NCI-H524 (cell line): Measurements from ENCODE around the gene LRRC41.
A peak's percentile ranks its signal among the peaks of the same experiment; 100 is the strongest.
"Not testable (repeated sequence)": the region's sequence is repeated elsewhere in the genome, so short reads cannot be mapped to it uniquely, and the experiment has no call there.

ENCODE experiments used
- DNase-seq, 2 experiments: peaks; one replicate each; lab custom pipeline; 2025; lab: John Stamatoyannopoulos, UW

Gene LRRC41

DNA sequence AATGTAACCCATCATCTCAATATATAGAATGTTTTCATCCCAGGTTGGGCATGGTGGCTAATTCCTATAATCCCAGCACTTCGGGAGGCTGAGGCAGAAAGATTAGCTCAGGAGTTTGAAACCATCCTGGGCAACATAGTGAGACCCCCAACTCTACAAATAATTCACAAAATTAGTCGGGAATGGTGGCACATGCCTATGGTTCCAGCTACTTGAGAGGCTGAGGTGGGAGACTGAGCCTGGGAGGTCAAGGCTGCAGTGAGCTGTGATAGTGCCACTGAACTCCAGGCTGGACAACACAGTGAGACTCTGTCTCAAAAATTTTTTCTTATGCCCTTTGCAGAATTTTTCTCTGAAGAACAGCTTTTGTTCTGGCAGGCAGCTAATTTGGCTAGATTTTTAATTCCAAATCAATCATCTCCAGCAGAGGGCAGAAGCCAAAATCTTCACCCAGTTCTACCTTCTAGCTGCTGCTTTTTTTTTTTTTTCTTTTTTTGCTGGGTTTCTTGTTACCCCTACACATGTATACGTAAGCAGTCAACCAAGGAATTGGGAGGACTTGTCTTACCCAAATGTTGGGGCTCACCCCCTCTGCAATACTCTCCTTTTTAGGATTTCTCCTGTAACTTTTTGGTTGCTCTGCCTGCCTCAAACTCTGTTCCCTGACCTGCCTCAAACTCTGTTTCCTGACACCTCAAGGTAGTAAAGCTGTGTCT, 58.6 kb downstream of the LRRC41 start:
- peak in 1 of 2 experiments; percentile 32 for DNase-seq

DNA sequence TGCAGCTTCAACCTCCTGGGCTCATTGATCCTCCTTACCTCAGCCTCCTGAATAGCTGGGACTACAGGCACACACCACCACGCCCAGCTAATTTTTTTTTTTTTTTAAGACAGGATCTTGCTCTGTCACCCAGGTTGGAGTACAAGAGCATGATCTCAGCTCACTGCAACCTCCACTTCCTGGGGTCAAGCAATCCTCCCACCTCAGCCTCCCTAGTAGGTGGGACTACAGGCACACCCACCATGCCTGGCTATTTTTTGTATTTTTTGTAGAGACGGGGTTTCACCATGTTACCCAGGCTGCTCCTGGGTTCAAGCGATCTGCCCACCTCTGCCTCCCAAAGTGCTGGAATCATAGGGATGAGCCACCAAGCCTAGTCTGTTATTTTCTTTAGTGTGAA, 59.6 kb downstream of the LRRC41 start:
- DNase-seq = not testable (repeated sequence)

DNA sequence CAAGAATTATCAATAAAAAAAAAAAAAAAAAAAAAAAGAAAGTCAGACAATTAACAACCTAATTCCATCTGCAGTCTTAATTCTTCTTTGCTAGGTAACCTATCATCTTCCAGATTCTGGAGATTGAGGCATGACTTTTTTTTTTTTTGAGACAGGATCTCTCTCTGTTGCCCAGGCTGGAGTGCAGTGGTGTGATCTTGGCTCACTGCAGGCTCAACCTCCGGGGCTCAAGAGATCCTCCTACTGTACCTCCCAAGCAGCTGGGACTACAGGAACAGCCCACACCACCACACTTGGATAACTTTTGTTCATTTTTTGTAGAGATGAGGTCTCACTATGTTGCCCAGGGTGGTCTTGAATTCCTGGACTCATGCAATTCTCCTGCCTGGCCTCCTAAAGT, 60.5 kb downstream of the LRRC41 start:
- no peak for DNase-seq

DNA sequence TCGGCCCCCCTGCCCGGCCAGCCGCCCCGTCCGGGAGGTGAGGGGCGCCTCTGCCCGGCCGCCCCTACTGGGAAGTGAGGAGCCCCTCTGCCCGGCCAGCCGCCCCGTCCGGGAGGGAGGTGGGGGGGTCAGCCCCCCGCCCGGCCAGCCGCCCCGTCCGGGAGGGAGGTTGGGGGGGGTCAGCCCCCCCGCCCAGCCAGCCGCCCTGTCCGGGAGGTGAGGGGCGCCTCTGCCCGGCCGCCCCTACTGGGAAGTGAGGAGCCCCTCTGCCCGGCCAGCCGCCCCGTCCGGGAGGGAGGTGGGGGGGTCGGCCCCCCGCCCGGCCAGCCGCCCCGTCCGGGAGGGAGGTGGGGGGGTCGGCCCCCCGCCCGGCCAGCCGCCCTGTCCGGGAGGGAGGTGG, 61.7 kb downstream of the LRRC41 start:
- not testable (repeated sequence) for DNase-seq

DNA sequence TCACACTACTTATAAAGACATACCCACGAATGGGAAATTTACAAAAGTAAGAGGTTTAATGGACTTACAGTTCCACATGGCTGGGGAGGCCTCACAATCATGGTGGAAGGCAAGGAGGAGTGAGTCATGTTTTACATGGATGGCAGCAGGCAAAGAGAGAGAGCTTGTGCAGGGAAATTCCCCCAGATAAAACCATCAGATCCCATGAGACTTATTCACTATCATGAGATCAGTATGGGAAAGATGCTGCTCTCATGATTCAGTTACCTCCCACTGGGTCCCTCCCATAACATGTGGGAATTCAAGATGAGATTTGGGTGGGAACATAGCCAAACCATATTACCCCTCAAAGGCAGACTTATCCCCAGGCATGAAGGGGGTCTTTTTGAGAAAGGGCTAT, 64.6 kb downstream of the LRRC41 start:
- DNase-seq = not testable (repeated sequence)

DNA sequence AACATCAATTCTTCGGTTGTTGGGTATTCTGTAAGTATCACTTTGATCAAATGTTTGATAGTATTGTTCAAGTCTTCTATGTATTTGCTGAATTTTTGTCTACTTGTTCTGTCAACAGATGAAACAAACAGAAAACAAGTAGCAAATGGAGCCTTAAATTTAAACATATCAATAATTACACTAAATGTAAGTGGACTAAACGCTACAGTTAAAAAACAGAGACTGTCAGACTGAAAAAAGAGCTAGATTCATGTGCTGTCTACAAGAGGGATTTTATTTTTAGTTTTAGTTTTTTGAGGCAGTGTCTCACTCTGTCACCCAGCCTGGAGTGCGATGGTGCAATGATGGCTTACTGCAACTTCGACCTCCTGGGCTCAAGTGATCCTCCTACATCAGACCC, 66.5 kb downstream of the LRRC41 start:
- no peak for DNase-seq

DNA sequence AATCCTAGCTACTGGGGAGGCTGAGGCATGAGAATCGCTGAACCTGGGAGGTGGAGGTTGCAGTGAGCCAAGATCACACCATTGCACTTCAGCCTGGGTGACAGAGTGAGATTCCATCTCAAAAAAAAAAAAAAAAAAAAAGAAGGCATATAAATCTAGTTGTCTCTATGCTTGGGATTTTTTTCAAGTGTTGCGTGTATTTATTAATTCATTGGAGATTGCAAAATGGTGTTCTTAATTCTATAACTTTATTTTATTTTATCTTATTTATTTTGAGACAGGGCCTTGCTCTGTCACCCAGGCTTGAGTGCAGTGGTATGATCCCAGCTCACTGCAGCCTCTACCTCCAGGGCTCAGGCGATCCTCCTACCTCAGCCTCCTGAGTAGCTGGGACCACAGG, 72.2 kb downstream of the LRRC41 start:
- DNase-seq = not testable (repeated sequence)
